Coronary artery (tissue), 2 donors: ENCODE results near the gene TEX53.

Experiments
- DNase-seq: peaks from one replicate; pipeline ENCODE4 v3.0.0-alpha.2; 2017; ENCODE audit warnings: low spot score
- H3K27ac ChIP-seq, 2 donors: fragments of 200-600 bp; sonication (generic); one replicate each; pipeline ENCODE4 v1.5.1; 2016 to 2019
- H3K4me3 ChIP-seq: fragments of 200-600 bp; sonication (generic); 2 replicates; pipeline ENCODE4 v1.5.1; 2016; ENCODE audit warnings: mild to moderate bottlenecking, moderate library complexity
- CTCF ChIP-seq: fragments of 200-600 bp; sonication (generic); IDR thresholded peaks from one replicate; pipeline ENCODE4 v1.5.1; 2019; ENCODE audit warnings: antibody characterized with exemption

TEX53 gene

DNA sequence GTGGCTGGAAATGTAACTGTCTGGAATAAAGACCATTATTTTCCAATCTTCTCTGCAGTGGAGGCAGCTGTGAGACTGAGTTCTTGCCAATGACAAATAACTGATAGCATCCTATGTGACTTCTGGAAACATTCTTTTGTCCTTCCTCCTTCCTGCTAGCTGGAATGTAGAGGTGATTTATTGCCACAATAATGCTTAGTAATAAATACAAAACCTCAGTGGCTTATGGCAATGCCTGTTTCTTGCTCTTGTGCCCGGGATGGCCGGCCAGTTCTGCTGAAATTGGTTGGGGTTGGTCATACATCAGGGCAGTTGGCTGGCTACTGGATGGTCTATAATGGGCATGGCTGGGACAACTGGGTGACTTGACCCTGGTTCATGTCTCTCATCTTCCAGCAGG is 36.5 kb upstream of the TEX53 start:
- DNase-seq = no peak
- no peak overlapping the region for H3K4me3 ChIP-seq
- no peak for TF ChIP-seq CTCF

GRCh38 chr9:114693248-114693855 is 35.7 kb upstream of the TEX53 start:
- TF ChIP-seq CTCF = no peak
- DNase-seq = no peak

More for the DNA sequence above, 36.5 kb upstream of the TEX53 start:
- no peak overlapping the region for H3K27ac ChIP-seq

DNA sequence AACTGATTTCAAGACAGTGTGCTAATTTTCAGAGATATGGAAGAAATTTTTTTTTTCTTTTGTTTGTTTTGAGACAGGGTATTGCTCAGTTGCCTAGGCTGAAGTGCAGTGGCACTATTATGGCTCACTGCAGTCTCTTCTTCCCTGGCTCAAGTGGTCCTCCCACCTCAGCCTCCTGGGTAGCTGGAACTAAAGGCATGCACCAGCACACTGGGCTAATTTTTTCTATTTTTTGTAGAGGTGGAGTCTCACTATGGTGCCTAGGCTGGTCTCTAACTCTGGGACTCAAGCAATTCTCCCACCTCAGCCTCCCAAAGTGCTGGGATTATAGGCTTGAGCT is 34.3 kb upstream of the TEX53 start:
- no peak overlapping the region for H3K4me3 ChIP-seq
- no peak overlapping the region for H3K27ac ChIP-seq
- TF ChIP-seq CTCF = no peak
- DNase-seq = no peak

More at GRCh38 chr9:114693248-114693855, 35.7 kb upstream of the TEX53 start:
- Histone ChIP-seq H3K4me3 (no peak overlapping the region), H3K27ac (no peak overlapping the region)

GRCh38 chr9:114691046-114691955 is 33.7 kb upstream of the TEX53 start:
- DNase-seq = no peak
- no peak overlapping the region for H3K27ac ChIP-seq
- no peak for TF ChIP-seq CTCF
- H3K4me3 ChIP-seq = no peak overlapping the region

DNA sequence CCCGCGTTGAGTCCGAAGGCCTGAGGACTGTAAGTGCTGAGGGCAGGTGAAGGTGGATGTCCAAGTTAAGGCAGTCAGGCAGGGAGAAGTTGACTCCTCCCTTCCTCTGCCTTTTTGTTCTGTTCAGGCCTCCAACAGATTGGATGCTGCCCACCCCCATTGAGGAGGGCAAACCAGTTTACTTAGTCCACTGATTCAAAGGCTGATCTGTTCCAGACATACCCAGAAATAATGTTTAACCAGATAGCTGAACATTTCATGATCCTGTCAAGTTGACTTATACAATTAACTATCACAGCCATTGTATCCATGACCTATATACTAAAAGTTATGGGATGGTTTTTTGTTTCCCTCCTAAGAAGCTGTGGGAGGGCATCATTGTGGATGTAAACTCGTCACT is 32.7 kb upstream of the TEX53 start:
- no peak for TF ChIP-seq CTCF
- Histone ChIP-seq H3K27ac (no peak overlapping the region), H3K4me3 (no peak overlapping the region)
- no peak for DNase-seq

GRCh38 chr9:114689813-114690212 is 32.2 kb upstream of the TEX53 start:
- no peak for DNase-seq
- no peak overlapping the region for H3K4me3 ChIP-seq
- H3K27ac ChIP-seq = no peak overlapping the region
- TF ChIP-seq CTCF = no peak
